Activated CD4-positive, alpha-beta T cell treated with anti-CD3 and anti-CD28 coated beads for 36 hours (primary cell): ENCODE results near the gene OLAH. TPM values are rescaled to one million over a fixed set of nuclear protein-coding genes. Genes with fewer than 3 reads are reported as not detected.
A peak's percentile ranks its signal among the peaks of the same experiment; 100 is the strongest.

ENCODE experiments used
- ATAC-seq: fragments of 200-7000 bp; cut with Tn5 transposase; one replicate; pipeline ENCODE4 v1.10.0; 2021; ENCODE audit warnings: mild to moderate bottlenecking, moderate library complexity
- CTCF ChIA-PET: fragments of 350-600 bp; sonication (Branson Sonifier 250); formaldehyde crosslinking; loops from one replicate; lab custom pipeline; 2021; ENCODE audit warnings: antibody characterized with exemption; lab: Charles Lee
- POLR2A ChIA-PET: fragments of 350-600 bp; sonication (Branson Sonifier 250); formaldehyde crosslinking; loops from one replicate; lab custom pipeline; 2021; ENCODE audit warnings: antibody characterized with exemption, inconsistent platforms; lab: Charles Lee
- DNase-seq: peaks from one replicate; pipeline ENCODE4 v3.0.0-alpha.2; 2020
- H3K27ac Mint-ChIP-seq: one replicate; pipeline ENCODE4 v1.8.0; 2021; ENCODE audit warnings: mixed read lengths
- H3K27me3 Mint-ChIP-seq: one replicate; pipeline ENCODE4 v1.8.0; 2021; ENCODE audit warnings: mixed read lengths
- H3K36me3 Mint-ChIP-seq: one replicate; pipeline ENCODE4 v1.8.0; 2021; ENCODE audit warnings: low read depth, mixed read lengths
- H3K4me1 Mint-ChIP-seq: one replicate; pipeline ENCODE4 v1.8.0; 2021; ENCODE audit warnings: mixed read lengths
- H3K4me3 Mint-ChIP-seq: one replicate; pipeline ENCODE4 v1.8.0; 2021; ENCODE audit warnings: mild to moderate bottlenecking, moderate library complexity, mixed read lengths
- H3K9me3 Mint-ChIP-seq: one replicate; pipeline ENCODE4 v1.8.0; 2021; ENCODE audit warnings: low read depth, mixed read lengths
- intact Hi-C, 2 experiments: fragments of 100-400 bp; cut with DNase I in 1 of 2; cut with micrococcal nuclease in 1 of 2; formaldehyde crosslinking; loops; one replicate each; pipeline versions ENCODE4 v1.14.2 to v1.15.1; 2022 to 2024; cut with DNase I, micrococcal nuclease
- total RNA-seq, 2 experiments: library from RNA; stranded (reverse); gene quantifications; one replicate each; pipeline ENCODE4 v1.2.3, GENCODE V29; 2021

Gene OLAH
- total RNA-seq, 2 experiments from 2014 or later: 0.16 to 0.90 TPM

- ATAC-seq: no peak
- Mint-ChIP-seq H3K27me3 (no peaks in the 10 kb centered on the region), H3K9me3 (no peaks in the 10 kb centered on the region), H3K27ac (peak overlapping the region; percentile 17), H3K4me3 (no peak overlapping the region), H3K36me3 (peaks cover 61% of the 10 kb centered on the region), H3K4me1 (peaks cover 23% of the 10 kb centered on the region)
- ChIA-PET POLR2A (interaction anchor here (0.7 kb wide), 1 partner anchor 18 kb away, joined by 3 read pairs; no protein-coding TSS in a partner anchor), CTCF (interaction anchor here (0.7 to 1.8 kb wide), 4 partner anchors 9 to 112 kb away, joined by 3 to 4 read pairs (median 3); no protein-coding TSS in a partner anchor)
- intact Hi-C loops: no loop called here
- no peak for DNase-seq
These were observed 59.8 kb downstream of the OLAH start for GRCh38 chr10:15103513-15103912.

- peaks cover 50% of the 10 kb centered on the region for H3K36me3 Mint-ChIP-seq
- peak; percentile 98 for ATAC-seq
- H3K4me1 Mint-ChIP-seq: peaks cover 9% of the 10 kb centered on the region
- no peaks in the 10 kb centered on the region for H3K9me3 Mint-ChIP-seq
- intact Hi-C loops: loop anchor here (1.0 kb wide), 2 partner anchors 18 to 115 kb away; partner anchors contain the start of gene ACBD7 (in 1 of the 2)
- no peaks in the 10 kb centered on the region for H3K27me3 Mint-ChIP-seq
- ChIA-PET POLR2A (no interaction called here), CTCF (interaction anchor here (0.7 to 2.8 kb wide), 11 partner anchors 9 to 158 kb away, joined by 3 to 16 read pairs (median 3); partner anchors contain the start of gene RPP38)
- DNase-seq: peak; percentile 81
- H3K27ac Mint-ChIP-seq: peak overlapping the region; percentile 58
- no peak overlapping the region for H3K4me3 Mint-ChIP-seq
These were observed 62.7 kb downstream of the OLAH start for GRCh38 chr10:15106352-15107013.

GRCh38 chr10:15112657-15113056, 68.9 kb downstream of the OLAH start:
- ChIA-PET CTCF (interaction anchor here (1.2 to 1.7 kb wide), 2 partner anchors 7 to 8 kb away, joined by 3 to 8 read pairs; no protein-coding TSS in a partner anchor), POLR2A (no interaction called here)
- Mint-ChIP-seq H3K4me1 (peaks cover 9% of the 10 kb centered on the region), H3K27me3 (no peaks in the 10 kb centered on the region), H3K4me3 (no peak overlapping the region), H3K36me3 (peaks cover 23% of the 10 kb centered on the region), H3K9me3 (no peaks in the 10 kb centered on the region), H3K27ac (peak overlapping the region; percentile 7)
- intact Hi-C loops: no loop called here
- DNase-seq (peak; percentile 43), ATAC-seq (peak; percentile 96)

GRCh38 chr10:15113766-15114165, 70.0 kb downstream of the OLAH start:
- no peak overlapping the region for H3K4me3 Mint-ChIP-seq
- no peaks in the 10 kb centered on the region for H3K9me3 Mint-ChIP-seq
- ATAC-seq: no peak
- intact Hi-C loops: no loop called here
- peaks cover 15% of the 10 kb centered on the region for H3K36me3 Mint-ChIP-seq
- no peak for DNase-seq
- no peak overlapping the region for H3K27ac Mint-ChIP-seq
- ChIA-PET POLR2A (interaction anchor here (0.8 kb wide), 1 partner anchor 28 kb away, joined by 3 read pairs; no protein-coding TSS in a partner anchor), CTCF (interaction anchor here (0.6 to 1.7 kb wide), 4 partner anchors 8 to 142 kb away, joined by 3 to 8 read pairs (median 6); no protein-coding TSS in a partner anchor)
- H3K4me1 Mint-ChIP-seq: peaks cover 9% of the 10 kb centered on the region
- H3K27me3 Mint-ChIP-seq: no peaks in the 10 kb centered on the region

- intact Hi-C loops: no loop called here
- CTCF ChIA-PET: interaction anchor here (0.9 to 2.0 kb wide), 2 partner anchors 10 to 11 kb away, joined by 3 to 6 read pairs; no protein-coding TSS in a partner anchor
- DNase-seq (no peak), ATAC-seq (no peak)
- Mint-ChIP-seq H3K4me3 (no peak overlapping the region), H3K4me1 (peaks cover 9% of the 10 kb centered on the region), H3K36me3 (peaks cover 12% of the 10 kb centered on the region), H3K27me3 (no peaks in the 10 kb centered on the region), H3K27ac (no peak overlapping the region), H3K9me3 (no peaks in the 10 kb centered on the region)
- POLR2A ChIA-PET: no interaction called here
These were observed 72.5 kb downstream of the OLAH start for GRCh38 chr10:15116225-15116624.

GRCh38 chr10:15118615-15119014, 74.9 kb downstream of the OLAH start:
- H3K9me3 Mint-ChIP-seq: no peaks in the 10 kb centered on the region
- H3K27me3 Mint-ChIP-seq: no peaks in the 10 kb centered on the region
- ATAC-seq (no peak), DNase-seq (no peak)
- H3K36me3 Mint-ChIP-seq: peaks cover 9% of the 10 kb centered on the region
- intact Hi-C loops: no loop called here
- ChIA-PET POLR2A (interaction anchor here (1.2 kb wide), 1 partner anchor 933 kb away, joined by 3 read pairs; no protein-coding TSS in a partner anchor), CTCF (interaction anchor here (0.9 to 1.7 kb wide), 2 partner anchors 12 to 15 kb away, joined by 3 to 7 read pairs; no protein-coding TSS in a partner anchor)
- peaks cover 21% of the 10 kb centered on the region for H3K4me1 Mint-ChIP-seq
- no peak overlapping the region for H3K27ac Mint-ChIP-seq
- H3K4me3 Mint-ChIP-seq: no peak overlapping the region

- ChIA-PET CTCF (interaction anchor here (3.4 kb wide), 1 partner anchor 15 kb away, joined by 16 read pairs; no protein-coding TSS in a partner anchor), POLR2A (no interaction called here)
- no peak overlapping the region for H3K27ac Mint-ChIP-seq
- peaks cover 17% of the 10 kb centered on the region for H3K36me3 Mint-ChIP-seq
- no peaks in the 10 kb centered on the region for H3K27me3 Mint-ChIP-seq
- H3K9me3 Mint-ChIP-seq: no peaks in the 10 kb centered on the region
- DNase-seq: no peak
- ATAC-seq: no peak
- H3K4me3 Mint-ChIP-seq: no peak overlapping the region
- intact Hi-C loops: loop anchor here in 1 of 2 experiments (5.0 to 10.0 kb wide), 3 partner anchors 87 to 558 kb away; no protein-coding TSS in a partner anchor
- peaks cover 38% of the 10 kb centered on the region for H3K4me1 Mint-ChIP-seq
These were observed 76.8 kb downstream of the OLAH start for GRCh38 chr10:15120523-15120922.

- peaks cover 21% of the 10 kb centered on the region for H3K36me3 Mint-ChIP-seq
- CTCF ChIA-PET: interaction anchor here (0.5 to 3.6 kb wide), 4 partner anchors 16 to 48 kb away, joined by 3 to 16 read pairs (median 10); no protein-coding TSS in a partner anchor
- DNase-seq (no peak), ATAC-seq (no peak)
- peak overlapping the region; percentile 51 for H3K27ac Mint-ChIP-seq
- intact Hi-C loops: loop anchor here in 1 of 2 experiments (1.0 to 10.0 kb wide), 4 partner anchors 24 to 559 kb away; partner anchors contain the start of gene RPP38
- H3K9me3 Mint-ChIP-seq: peaks cover 4% of the 10 kb centered on the region
- H3K4me3 Mint-ChIP-seq: no peak overlapping the region
- POLR2A ChIA-PET: interaction anchor here (0.5 to 2.4 kb wide), 2 partner anchors 19 to 46 kb away, joined by 3 to 10 read pairs; partner anchors contain the start of gene NMT2
- peaks cover 36% of the 10 kb centered on the region for H3K4me1 Mint-ChIP-seq
- no peaks in the 10 kb centered on the region for H3K27me3 Mint-ChIP-seq
These were observed 78.0 kb downstream of the OLAH start for GRCh38 chr10:15121707-15122106.

- intact Hi-C loops: loop anchor here (1.0 to 10.0 kb wide), 7 partner anchors 19 to 560 kb away; partner anchors contain the start of gene RPP38 (in 1 of the 2)
- Mint-ChIP-seq H3K27ac (peak overlapping the region; percentile 92), H3K36me3 (peaks cover 23% of the 10 kb centered on the region), H3K9me3 (peaks cover 4% of the 10 kb centered on the region), H3K4me3 (peak overlapping the region; percentile 40), H3K27me3 (no peaks in the 10 kb centered on the region), H3K4me1 (peaks cover 36% of the 10 kb centered on the region)
- peak; percentile 47 for DNase-seq
- POLR2A ChIA-PET: interaction anchor here (0.5 to 2.4 kb wide), 3 partner anchors 46 to 937 kb away, joined by 3 to 10 read pairs (median 4); partner anchors contain the start of gene NMT2
- ATAC-seq: peak; percentile 72
- CTCF ChIA-PET: interaction anchor here (0.5 to 3.6 kb wide), 8 partner anchors 17 to 568 kb away, joined by 3 to 16 read pairs (median 6); partner anchors contain the start of gene FAM171A1
These were observed 78.8 kb downstream of the OLAH start for GRCh38 chr10:15122477-15123030.
